ENCODE measurements around the gene PNMA3.
"Not testable (repeated sequence)": the region's sequence is repeated elsewhere in the genome, so short reads cannot be mapped to it uniquely, and the experiment has no call there.

PNMA3 gene

GRCh38 chrX:153028487-153028886 is 27.8 kb upstream of the PNMA3 start:
- not testable (repeated sequence) for H3K4me1 ChIP-seq (ENCODE audit: control insufficient read depth in 2 of 2, insufficient read depth in 1 of 2, low read depth in 1 of 2, low read length in 2 of 2); DNase-seq (ENCODE audit: low spot score); H3K4me2 ChIP-seq (ENCODE audit: insufficient read depth, low read length, poor library complexity, severe bottlenecking); H2AFZ ChIP-seq (ENCODE audit: low read length); H4K8ac ChIP-seq (ENCODE audit: low read depth, low read length); H3K23ac ChIP-seq (ENCODE audit: low read depth, low read length, poor library complexity); H3K4me3 ChIP-seq (ENCODE audit: low read length in 2 of 2); H2BK12ac ChIP-seq (ENCODE audit: low read length); H3K4ac ChIP-seq (ENCODE audit: low read length); H2BK15ac ChIP-seq (ENCODE audit: low read length); H2BK5ac ChIP-seq (ENCODE audit: low read length); H3K14ac ChIP-seq (ENCODE audit: low read length); H3K9ac ChIP-seq (ENCODE audit: low read depth, low read length, poor library complexity); H3K9me3 ChIP-seq (replicated peaks in 1 of 2; ENCODE audit: control insufficient read depth in 2 of 2, insufficient read depth in 1 of 2, low read depth in 1 of 2, low read length in 2 of 2); H3K27ac ChIP-seq (replicated peaks; ENCODE audit: low read length); H3K18ac ChIP-seq (ENCODE audit: low read length); H3K79me1 ChIP-seq (ENCODE audit: low read depth, low read length); H4K91ac ChIP-seq (ENCODE audit: low read depth, low read length, poor library complexity); H2BK120ac ChIP-seq (ENCODE audit: low read depth, low read length); H3K36me3 ChIP-seq (replicated peaks in 1 of 2; ENCODE audit: control insufficient read depth in 2 of 2, insufficient read depth in 2 of 2, low read length in 2 of 2); H2AK5ac ChIP-seq (ENCODE audit: low read depth, low read length)
- no CpG with 5 or more reads among the region's 11 CpGs for WGBS, 2 donors (ENCODE audit: extremely low coverage in 2 of 2, insufficient read length in 2 of 2, insufficient replicate concordance in 1 of 2)
- peaks cover 0 to 12% (median 0%) of the 10 kb centered on the region in 3 experiments for H3K27me3 ChIP-seq (ENCODE audit: control insufficient read depth in 3 of 3, insufficient read depth in 3 of 3, low read depth in 1 of 3, low read length in 3 of 3)

DNA sequence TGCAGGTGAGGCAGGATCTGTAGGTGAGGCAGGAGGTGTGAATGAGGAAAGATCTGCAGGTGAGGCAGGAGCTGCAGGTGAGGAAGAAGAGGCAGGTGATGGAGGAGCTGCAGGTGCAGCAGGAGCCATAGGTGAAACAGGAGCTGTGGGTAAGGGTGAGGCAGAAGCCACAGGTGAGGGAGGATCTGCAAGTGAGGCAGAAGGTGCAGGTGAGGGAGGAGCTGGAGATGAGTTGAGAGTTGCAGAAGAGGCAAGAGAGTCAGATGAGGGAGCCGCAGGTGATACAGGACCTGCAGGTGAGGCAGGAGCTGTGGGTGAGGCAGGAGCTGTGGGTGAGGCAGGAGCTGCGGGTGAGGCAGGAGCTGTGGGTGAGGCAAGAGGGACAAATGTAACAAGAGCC is 27.1 kb upstream of the PNMA3 start:
- Histone ChIP-seq H3K18ac (ENCODE audit: low read length) (no peak overlapping the region), H2BK120ac (ENCODE audit: low read depth, low read length) (no peak overlapping the region)
- no CpG with 5 or more reads among the region's 2 CpGs for WGBS, 2 donors (ENCODE audit: extremely low coverage in 2 of 2, insufficient read length in 2 of 2, insufficient replicate concordance in 1 of 2)

DNA sequence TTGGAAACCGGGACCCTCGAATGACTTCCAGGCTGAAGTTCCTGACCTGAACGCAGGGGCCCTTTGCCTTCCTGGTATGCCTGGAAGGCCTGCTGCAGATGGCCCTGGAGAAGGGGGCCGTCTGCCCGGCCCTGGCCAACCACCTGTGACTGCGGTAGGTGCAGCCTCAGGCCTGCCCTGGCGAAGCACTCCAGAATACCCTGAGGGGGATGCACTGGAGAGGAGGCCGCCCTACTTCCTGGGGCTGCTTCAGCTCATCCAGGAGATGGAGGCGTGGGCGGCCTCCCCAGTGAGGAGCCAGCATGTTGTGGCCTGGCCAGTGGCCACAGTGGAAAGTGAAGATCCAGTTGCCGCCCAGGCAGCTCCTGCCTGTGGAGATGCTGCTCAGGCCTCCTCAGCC is 26.4 kb upstream of the PNMA3 start:
- Histone ChIP-seq H2BK120ac (ENCODE audit: low read depth, low read length) (no peak overlapping the region), H3K23ac (ENCODE audit: low read depth, low read length, poor library complexity) (no peak overlapping the region), H3K4me2 (ENCODE audit: insufficient read depth, low read length, poor library complexity, severe bottlenecking) (no peak overlapping the region), H3K9me3 (replicated peaks in 1 of 2; ENCODE audit: control insufficient read depth in 2 of 2, insufficient read depth in 1 of 2, low read depth in 1 of 2, low read length in 2 of 2) (no peaks in the 10 kb centered on the region), H2BK5ac (ENCODE audit: low read length) (no peak overlapping the region), H2AK5ac (ENCODE audit: low read depth, low read length) (no peak overlapping the region), H3K27me3 (ENCODE audit: control insufficient read depth in 3 of 3, insufficient read depth in 3 of 3, low read depth in 1 of 3, low read length in 3 of 3) (peaks cover 0 to 12% (median 0%) of the 10 kb centered on the region in 3 experiments), H3K36me3 (replicated peaks in 1 of 2; ENCODE audit: control insufficient read depth in 2 of 2, insufficient read depth in 2 of 2, low read length in 2 of 2) (no peaks in the 10 kb centered on the region), H3K18ac (ENCODE audit: low read length) (no peak overlapping the region), H3K27ac (replicated peaks; ENCODE audit: low read length) (no peak overlapping the region), H3K4me1 (ENCODE audit: control insufficient read depth in 2 of 2, insufficient read depth in 1 of 2, low read depth in 1 of 2, low read length in 2 of 2) (no peaks in the 10 kb centered on the region), H4K91ac (ENCODE audit: low read depth, low read length, poor library complexity) (no peak overlapping the region), H3K4ac (ENCODE audit: low read length) (no peak overlapping the region), H3K79me1 (ENCODE audit: low read depth, low read length) (no peaks in the 10 kb centered on the region), H4K8ac (ENCODE audit: low read depth, low read length) (no peak overlapping the region), H3K4me3 (ENCODE audit: low read length in 2 of 2) (no peak overlapping the region), H2BK12ac (ENCODE audit: low read length) (no peak overlapping the region), H2AFZ (ENCODE audit: low read length) (no peak overlapping the region), H2BK15ac (ENCODE audit: low read length) (no peak overlapping the region), H3K14ac (ENCODE audit: low read length) (no peak overlapping the region), H3K9ac (ENCODE audit: low read depth, low read length, poor library complexity) (no peak overlapping the region)
- WGBS, 2 donors (ENCODE audit: extremely low coverage in 2 of 2, insufficient read length in 2 of 2, insufficient replicate concordance in 1 of 2), result no CpG with 5 or more reads among the region's 11 CpGs
- no peak for DNase-seq (ENCODE audit: low spot score)

More for the DNA sequence above, 27.1 kb upstream of the PNMA3 start:
- H4K91ac ChIP-seq (ENCODE audit: low read depth, low read length, poor library complexity), result no peak overlapping the region
- H3K4me2 ChIP-seq (ENCODE audit: insufficient read depth, low read length, poor library complexity, severe bottlenecking), result no peak overlapping the region
- H2AK5ac ChIP-seq (ENCODE audit: low read depth, low read length), result no peak overlapping the region
- no peak overlapping the region for H3K23ac ChIP-seq (ENCODE audit: low read depth, low read length, poor library complexity)
- no peak overlapping the region for H3K9ac ChIP-seq (ENCODE audit: low read depth, low read length, poor library complexity)
- H2AFZ ChIP-seq (ENCODE audit: low read length), result no peak overlapping the region
- H3K36me3 ChIP-seq (replicated peaks in 1 of 2; ENCODE audit: control insufficient read depth in 2 of 2, insufficient read depth in 2 of 2, low read length in 2 of 2), result no peaks in the 10 kb centered on the region
- H2BK15ac ChIP-seq (ENCODE audit: low read length), result no peak overlapping the region
- H3K9me3 ChIP-seq (replicated peaks in 1 of 2; ENCODE audit: control insufficient read depth in 2 of 2, insufficient read depth in 1 of 2, low read depth in 1 of 2, low read length in 2 of 2), result no peaks in the 10 kb centered on the region
- peak overlapping the region; percentile 43 for H4K8ac ChIP-seq (ENCODE audit: low read depth, low read length)
- H3K79me1 ChIP-seq (ENCODE audit: low read depth, low read length), result no peaks in the 10 kb centered on the region
- no peak overlapping the region for H3K27ac ChIP-seq (replicated peaks; ENCODE audit: low read length)
- no peak overlapping the region for H2BK12ac ChIP-seq (ENCODE audit: low read length)
- H2BK5ac ChIP-seq (ENCODE audit: low read length), result no peak overlapping the region
- H3K4me3 ChIP-seq (ENCODE audit: low read length in 2 of 2), result no peak overlapping the region
- DNase-seq (ENCODE audit: low spot score), result no peak
- H3K4me1 ChIP-seq (ENCODE audit: control insufficient read depth in 2 of 2, insufficient read depth in 1 of 2, low read depth in 1 of 2, low read length in 2 of 2), result no peaks in the 10 kb centered on the region
- H3K4ac ChIP-seq (ENCODE audit: low read length), result no peak overlapping the region
- peaks cover 0 to 12% (median 0%) of the 10 kb centered on the region in 3 experiments for H3K27me3 ChIP-seq (ENCODE audit: control insufficient read depth in 3 of 3, insufficient read depth in 3 of 3, low read depth in 1 of 3, low read length in 3 of 3)
- H3K14ac ChIP-seq (ENCODE audit: low read length), result no peak overlapping the region

DNA sequence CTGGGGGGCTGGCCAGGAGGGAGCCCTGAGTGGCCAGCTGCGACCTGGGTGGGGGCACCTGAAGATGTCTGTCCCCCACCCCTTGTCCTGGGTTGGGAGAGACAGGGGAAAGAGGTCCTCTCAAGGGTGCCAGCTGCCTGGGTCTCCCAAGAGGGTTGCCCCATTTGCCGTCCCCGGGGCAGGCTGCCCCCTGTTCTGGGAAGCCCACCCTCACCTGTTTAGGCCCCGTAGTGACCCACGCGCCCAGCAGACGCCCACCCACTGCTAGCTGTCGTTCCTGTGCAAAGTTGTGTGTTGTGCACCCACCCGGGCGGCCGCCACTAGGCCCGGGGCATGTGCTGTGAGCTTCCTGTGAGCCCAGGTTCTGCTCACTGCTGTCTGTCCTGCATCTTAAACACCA is 25.5 kb upstream of the PNMA3 start:
- no peaks in the 10 kb centered on the region for H3K79me1 ChIP-seq (ENCODE audit: low read depth, low read length)
- H3K4ac ChIP-seq (ENCODE audit: low read length), result no peak overlapping the region
- H3K9ac ChIP-seq (ENCODE audit: low read depth, low read length, poor library complexity), result no peak overlapping the region
- H3K14ac ChIP-seq (ENCODE audit: low read length), result no peak overlapping the region
- H4K91ac ChIP-seq (ENCODE audit: low read depth, low read length, poor library complexity), result no peak overlapping the region
- H3K4me2 ChIP-seq (ENCODE audit: insufficient read depth, low read length, poor library complexity, severe bottlenecking), result no peak overlapping the region
- no peak overlapping the region for H4K8ac ChIP-seq (ENCODE audit: low read depth, low read length)
- H2BK12ac ChIP-seq (ENCODE audit: low read length), result no peak overlapping the region
- no peak overlapping the region for H3K4me3 ChIP-seq (ENCODE audit: low read length in 2 of 2)
- H3K9me3 ChIP-seq (replicated peaks in 1 of 2; ENCODE audit: control insufficient read depth in 2 of 2, insufficient read depth in 1 of 2, low read depth in 1 of 2, low read length in 2 of 2), result no peaks in the 10 kb centered on the region
- H3K4me1 ChIP-seq (ENCODE audit: control insufficient read depth in 2 of 2, insufficient read depth in 1 of 2, low read depth in 1 of 2, low read length in 2 of 2), result no peaks in the 10 kb centered on the region
- no peak overlapping the region for H2BK120ac ChIP-seq (ENCODE audit: low read depth, low read length)
- H2BK15ac ChIP-seq (ENCODE audit: low read length), result no peak overlapping the region
- DNase-seq (ENCODE audit: low spot score), result no peak
- WGBS, 2 donors (ENCODE audit: extremely low coverage in 2 of 2, insufficient read length in 2 of 2, insufficient replicate concordance in 1 of 2), result no CpG with 5 or more reads among the region's 12 CpGs
- H3K27me3 ChIP-seq (ENCODE audit: control insufficient read depth in 3 of 3, insufficient read depth in 3 of 3, low read depth in 1 of 3, low read length in 3 of 3), result peaks cover 0 to 12% (median 0%) of the 10 kb centered on the region in 3 experiments
- H2AFZ ChIP-seq (ENCODE audit: low read length), result no peak overlapping the region
- H3K27ac ChIP-seq (replicated peaks; ENCODE audit: low read length), result no peak overlapping the region
- no peak overlapping the region for H2AK5ac ChIP-seq (ENCODE audit: low read depth, low read length)
- no peak overlapping the region for H3K23ac ChIP-seq (ENCODE audit: low read depth, low read length, poor library complexity)
- H3K18ac ChIP-seq (ENCODE audit: low read length), result no peak overlapping the region
- no peaks in the 10 kb centered on the region for H3K36me3 ChIP-seq (replicated peaks in 1 of 2; ENCODE audit: control insufficient read depth in 2 of 2, insufficient read depth in 2 of 2, low read length in 2 of 2)
- no peak overlapping the region for H2BK5ac ChIP-seq (ENCODE audit: low read length)

Data from neuronal stem cell (in vitro differentiated cells).